Measurements from ENCODE around the gene SGTA. TPM values are rescaled to one million over a fixed set of nuclear protein-coding genes. Genes with fewer than 3 reads are reported as not detected.

SGTA gene
- total and polyA plus RNA-seq, 2 of the 4 experiments (the other 2 are of a cell fraction): 17.4 to 72.9 TPM

- BruUV-seq (replicated peaks): no TSS peak
- Histone ChIP-seq H3K56ac (ENCODE audit: extremely low read depth, insufficient read depth, low read length) (no peak overlapping the region), H2BK15ac (ENCODE audit: low read depth, low read length) (no peak overlapping the region), H4K91ac (ENCODE audit: insufficient read depth, low read depth, low read length) (no peak overlapping the region), H2AFZ (replicated peaks; ENCODE audit: low read length, poor library complexity) (no peak overlapping the region), H3K4ac (ENCODE audit: low read depth, low read length) (no peak overlapping the region), H4K8ac (ENCODE audit: low read depth in 2 of 2, low read length in 2 of 2) (no peak overlapping the region), H3K14ac (replicated peaks; ENCODE audit: low read depth, low read length) (no peak overlapping the region), H3K18ac (ENCODE audit: low read depth, low read length) (no peak overlapping the region), H2BK5ac (ENCODE audit: low read depth, low read length, poor library complexity, severe bottlenecking) (no peak overlapping the region), H2BK120ac (ENCODE audit: low read depth, low read length) (no peak overlapping the region), H3K27ac (ENCODE audit: insufficient read depth, low read length) (no peak overlapping the region), H2BK20ac (ENCODE audit: low read depth, low read length) (no peak overlapping the region), H2AK9ac (replicated peaks; ENCODE audit: low read depth, low read length, poor library complexity) (no peak overlapping the region), H3K9me1 (ENCODE audit: insufficient read depth, low read length) (no peaks in the 10 kb centered on the region), H3K4me1 (ENCODE audit: control insufficient read depth, insufficient read depth, low read length) (no peaks in the 10 kb centered on the region), H3K4me2 (ENCODE audit: low read depth, low read length) (no peak overlapping the region), H3K36me3 (ENCODE audit: control insufficient read depth, insufficient read depth, low read length) (peaks cover 22% of the 10 kb centered on the region), H4K20me1 (ENCODE audit: insufficient read depth, low read length) (no peaks in the 10 kb centered on the region), H3K79me1 (ENCODE audit: low read depth in 1 of 2, low read length in 2 of 2) (no peaks in the 10 kb centered on the region; a peak in 1 of 4 replicates), H3K23ac (ENCODE audit: low read depth, low read length) (no peak overlapping the region), H3K27me3 (ENCODE audit: control insufficient read depth, insufficient read depth, low read length) (no peaks in the 10 kb centered on the region; the same call in 1 of the 2 replicates), H3K4me3 (ENCODE audit: insufficient read depth, low read depth, low read length) (no peak overlapping the region), H3K9me3 (ENCODE audit: control insufficient read depth, insufficient read depth, low read length) (no peaks in the 10 kb centered on the region), H3K9ac (ENCODE audit: low read depth, low read length) (no peak overlapping the region), H2AK5ac (ENCODE audit: low read depth, low read length) (no peak overlapping the region), H4K5ac (ENCODE audit: low read depth, low read length) (no peak overlapping the region)
- dilution Hi-C loops (cut with HindIII; ENCODE audit: low sequenced_read_pairs, unreplicated experiment): no loop called here
- in situ Hi-C loops (cut with MboI; ENCODE audit: low sequenced_read_pairs): no loop called here
- POLR2A ChIA-PET (ENCODE audit: unreplicated experiment): no interaction called here
- DNase-seq (no peak), ATAC-seq (ENCODE audit: low read depth) (no peak)
- CTCF ChIA-PET: no interaction called here
- 87% methylated on average over 11 of the region's 21 CpGs; no CpG with 5 or more reads in 1 of the 2 experiments for WGBS, 2 experiments (ENCODE audit: extremely low coverage in 2 of 2, insufficient read length in 1 of 2)
- intact Hi-C loops (cut with micrococcal nuclease): no loop called here
- TF ChIP-seq MAZ (IDR thresholded peaks at IDR 0.05; ENCODE audit: borderline replicate concordance, low read depth, low read length) (no peak), POLR2A (IDR thresholded peaks at IDR 0.05; ENCODE audit: low read depth, low read length) (no peak), NFE2L2 (IDR thresholded peaks at IDR 0.05; ENCODE audit: low read depth, low read length) (no peak)
Measured at GRCh38 chr19:2751438-2751830, 31.6 kb downstream of the SGTA start.

Data from IMR-90 (cell line).